PC-9 (cell line): ENCODE measurements around the gene VDR.

Experiments
- CTCF ChIP-seq: fragments of 200-600 bp; sonication (generic); conservative IDR thresholded peaks from 2 replicates; pipeline ENCODE4 v1.6.1; 2017; ENCODE audit warnings: mixed run types, antibody characterized with exemption, mild to moderate bottlenecking, moderate library complexity
- EZH2 ChIP-seq: fragments of 200-600 bp; sonication (generic); IDR thresholded peaks from 2 replicates; pipeline ENCODE4 v1.8.0; 2017; ENCODE audit warnings: antibody characterized with exemption, low read depth

GRCh38 chr12:47891356-47891755 lies 13.4 kb downstream of the VDR start:
- TF ChIP-seq CTCF (no peak), EZH2 (no peak)
